UCSD-AML1 (cell line): ENCODE data around the gene PCDHGA10.
A peak's percentile ranks its signal among the peaks of the same experiment; 100 is the strongest.
"Not testable (repeated sequence)": the region's sequence is repeated elsewhere in the genome, so short reads cannot be mapped to it uniquely, and the experiment has no call there.

Source experiments
- DNase-seq: peaks from one replicate; lab custom pipeline; 2025; ENCODE audit not compliant: unreplicated experiment; lab: John Stamatoyannopoulos, UW

PCDHGA10 gene

DNA sequence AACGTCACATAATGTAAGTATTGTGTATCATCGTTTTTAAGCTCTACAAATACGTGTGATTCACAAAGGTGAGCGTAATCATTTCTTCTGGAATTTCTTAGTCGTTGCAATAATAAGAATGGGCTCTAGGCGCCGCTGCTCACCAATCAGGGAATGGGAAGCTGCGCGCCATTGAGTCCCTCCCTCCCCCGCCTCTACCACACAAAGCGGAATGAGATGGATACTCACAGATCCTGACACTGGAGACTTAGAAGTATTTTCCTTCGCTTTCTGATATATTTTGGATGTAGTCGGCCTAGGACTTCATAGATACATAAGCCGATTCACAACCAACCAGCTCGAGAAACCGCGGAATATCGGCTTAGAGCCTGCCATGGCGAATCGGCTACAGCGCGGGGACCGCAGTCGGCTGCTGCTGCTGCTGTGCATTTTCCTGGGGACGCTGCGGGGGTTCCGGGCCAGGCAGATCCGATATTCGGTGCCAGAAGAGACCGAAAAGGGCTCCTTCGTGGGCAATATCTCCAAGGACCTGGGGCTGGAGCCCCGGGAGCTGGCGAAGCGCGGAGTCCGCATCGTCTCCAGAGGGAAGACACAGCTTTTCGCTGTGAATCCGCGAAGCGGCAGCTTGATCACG is 8.2 kb downstream of the PCDHGA10 start, which contains the start of gene PCDHGA11:
Gene PCDHGA11, plus strand, starts transcription at position 197 of the 634 bp plus-strand sequence. Its CDS starts 177 bp downstream, at position 374.
- peak; percentile 44 for DNase-seq

DNA sequence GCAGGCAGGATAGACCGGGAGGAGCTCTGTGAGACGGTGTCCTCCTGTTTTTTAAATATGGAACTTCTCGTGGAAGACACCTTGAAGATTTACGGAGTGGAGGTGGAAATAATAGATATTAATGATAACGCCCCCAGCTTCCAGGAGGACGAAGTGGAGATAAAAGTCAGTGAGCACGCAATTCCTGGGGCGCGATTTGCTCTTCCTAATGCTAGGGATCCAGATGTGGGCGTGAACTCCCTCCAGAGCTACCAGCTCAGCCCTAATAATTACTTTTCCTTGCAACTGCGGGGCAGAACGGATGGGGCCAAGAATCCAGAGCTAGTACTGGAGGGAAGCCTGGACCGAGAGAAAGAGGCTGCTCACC is 8.7 kb downstream of the PCDHGA10 start:
- DNase-seq = no peak

DNA sequence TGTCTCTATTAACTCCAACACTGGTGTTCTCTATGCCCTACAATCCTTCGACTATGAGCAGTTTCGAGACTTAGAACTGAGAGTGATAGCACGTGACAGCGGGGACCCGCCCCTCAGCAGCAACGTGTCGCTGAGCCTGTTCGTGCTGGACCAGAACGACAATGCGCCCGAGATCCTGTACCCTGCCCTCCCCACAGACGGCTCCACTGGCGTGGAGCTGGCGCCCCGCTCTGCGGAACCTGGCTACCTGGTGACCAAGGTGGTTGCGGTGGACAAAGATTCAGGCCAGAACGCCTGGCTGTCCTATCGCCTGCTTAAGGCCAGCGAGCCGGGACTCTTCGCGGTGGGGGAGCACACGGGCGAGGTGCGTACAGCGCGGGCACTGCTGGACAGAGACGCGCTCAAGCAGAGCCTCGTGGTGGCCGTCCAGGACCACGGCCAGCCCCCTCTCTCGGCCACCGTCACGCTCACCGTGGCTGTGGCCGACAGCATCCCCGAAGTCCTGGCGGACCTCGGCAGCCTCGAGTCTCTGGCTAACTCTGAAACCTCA is 10.0 kb downstream of the PCDHGA10 start:
- no peak for DNase-seq

DNA sequence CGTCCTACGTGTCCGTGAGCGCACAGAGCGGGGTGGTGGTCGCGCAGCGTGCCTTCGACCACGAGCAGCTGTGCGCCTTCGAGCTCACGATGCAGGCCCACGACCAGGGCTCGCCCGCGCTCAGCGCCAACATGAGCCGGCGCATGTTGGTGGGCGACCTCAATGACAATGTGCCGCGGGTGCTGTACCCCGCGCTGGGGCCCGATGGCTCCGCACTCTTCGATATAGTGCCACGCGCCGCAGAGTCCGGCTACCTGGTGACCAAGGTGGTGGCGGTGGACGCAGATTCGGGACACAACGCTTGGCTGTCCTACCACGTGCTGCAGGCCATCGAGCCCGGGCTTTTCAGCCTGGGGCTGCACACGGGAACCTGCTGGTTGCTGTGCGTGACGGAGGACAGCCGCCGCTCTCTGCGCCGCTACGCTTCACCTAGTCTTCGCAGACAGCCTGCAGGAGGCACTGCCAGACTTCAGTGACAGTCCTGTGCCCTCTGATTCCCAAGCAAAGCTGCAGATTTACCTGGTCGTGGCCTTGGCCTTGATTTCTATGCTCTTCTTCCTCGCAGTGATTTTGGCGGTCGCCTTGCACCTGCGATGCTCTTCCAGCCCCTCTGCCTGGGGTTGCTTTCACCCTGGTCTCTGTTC is 15.1 kb downstream of the PCDHGA10 start:
- no peak for DNase-seq

DNA sequence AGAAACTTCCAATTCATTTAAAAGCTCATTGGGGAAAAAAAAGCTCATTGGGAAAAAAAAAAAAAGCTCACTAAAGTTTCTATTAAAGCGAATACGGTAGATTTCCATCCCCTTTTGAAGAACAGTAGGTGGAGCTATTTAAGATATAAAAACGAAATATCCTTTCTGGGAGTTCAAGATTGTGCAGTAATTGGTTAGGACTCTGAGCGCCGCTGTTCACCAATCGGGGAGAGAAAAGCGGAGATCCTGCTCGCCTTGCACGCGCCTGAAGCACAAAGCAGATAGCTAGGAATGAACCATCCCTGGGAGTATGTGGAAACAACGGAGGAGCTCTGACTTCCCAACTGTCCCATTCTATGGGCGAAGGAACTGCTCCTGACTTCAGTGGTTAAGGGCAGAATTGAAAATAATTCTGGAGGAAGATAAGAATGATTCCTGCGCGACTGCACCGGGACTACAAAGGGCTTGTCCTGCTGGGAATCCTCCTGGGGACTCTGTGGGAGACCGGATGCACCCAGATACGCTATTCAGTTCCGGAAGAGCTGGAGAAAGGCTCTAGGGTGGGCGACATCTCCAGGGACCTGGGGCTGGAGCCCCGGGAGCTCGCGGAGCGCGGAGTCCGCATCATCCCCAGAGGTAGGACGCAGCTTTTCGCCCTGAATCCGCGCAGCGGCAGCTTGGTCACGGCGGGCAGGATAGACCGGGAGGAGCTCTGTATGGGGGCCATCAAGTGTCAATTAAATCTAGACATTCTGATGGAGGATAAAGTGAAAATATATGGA is 17.7 kb downstream of the PCDHGA10 start, which contains the start of gene PCDHGA12:
Gene PCDHGA12, plus strand, starts transcription at position 176 of the 782 bp plus-strand sequence. Its CDS starts 253 bp downstream, at position 429.
- peak; percentile 64 for DNase-seq

DNA sequence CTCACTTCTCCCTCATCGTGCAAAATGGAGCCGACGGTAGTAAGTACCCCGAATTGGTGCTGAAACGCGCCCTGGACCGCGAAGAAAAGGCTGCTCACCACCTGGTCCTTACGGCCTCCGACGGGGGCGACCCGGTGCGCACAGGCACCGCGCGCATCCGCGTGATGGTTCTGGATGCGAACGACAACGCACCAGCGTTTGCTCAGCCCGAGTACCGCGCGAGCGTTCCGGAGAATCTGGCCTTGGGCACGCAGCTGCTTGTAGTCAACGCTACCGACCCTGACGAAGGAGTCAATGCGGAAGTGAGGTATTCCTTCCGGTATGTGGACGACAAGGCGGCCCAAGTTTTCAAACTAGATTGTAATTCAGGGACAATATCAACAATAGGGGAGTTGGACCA is 18.5 kb downstream of the PCDHGA10 start:
- DNase-seq = no peak

DNA sequence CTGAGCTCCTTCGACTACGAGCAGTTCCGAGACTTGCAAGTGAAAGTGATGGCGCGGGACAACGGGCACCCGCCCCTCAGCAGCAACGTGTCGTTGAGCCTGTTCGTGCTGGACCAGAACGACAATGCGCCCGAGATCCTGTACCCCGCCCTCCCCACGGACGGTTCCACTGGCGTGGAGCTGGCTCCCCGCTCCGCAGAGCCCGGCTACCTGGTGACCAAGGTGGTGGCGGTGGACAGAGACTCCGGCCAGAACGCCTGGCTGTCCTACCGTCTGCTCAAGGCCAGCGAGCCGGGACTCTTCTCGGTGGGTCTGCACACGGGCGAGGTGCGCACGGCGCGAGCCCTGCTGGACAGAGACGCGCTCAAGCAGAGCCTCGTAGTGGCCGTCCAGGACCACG is 19.5 kb downstream of the PCDHGA10 start:
- not testable (repeated sequence) for DNase-seq

DNA sequence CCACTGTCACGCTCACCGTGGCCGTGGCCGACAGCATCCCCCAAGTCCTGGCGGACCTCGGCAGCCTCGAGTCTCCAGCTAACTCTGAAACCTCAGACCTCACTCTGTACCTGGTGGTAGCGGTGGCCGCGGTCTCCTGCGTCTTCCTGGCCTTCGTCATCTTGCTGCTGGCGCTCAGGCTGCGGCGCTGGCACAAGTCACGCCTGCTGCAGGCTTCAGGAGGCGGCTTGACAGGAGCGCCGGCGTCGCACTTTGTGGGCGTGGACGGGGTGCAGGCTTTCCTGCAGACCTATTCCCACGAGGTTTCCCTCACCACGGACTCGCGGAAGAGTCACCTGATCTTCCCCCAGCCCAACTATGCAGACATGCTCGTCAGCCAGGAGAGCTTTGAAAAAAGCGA is 19.9 kb downstream of the PCDHGA10 start:
- DNase-seq = not testable (repeated sequence)

DNA sequence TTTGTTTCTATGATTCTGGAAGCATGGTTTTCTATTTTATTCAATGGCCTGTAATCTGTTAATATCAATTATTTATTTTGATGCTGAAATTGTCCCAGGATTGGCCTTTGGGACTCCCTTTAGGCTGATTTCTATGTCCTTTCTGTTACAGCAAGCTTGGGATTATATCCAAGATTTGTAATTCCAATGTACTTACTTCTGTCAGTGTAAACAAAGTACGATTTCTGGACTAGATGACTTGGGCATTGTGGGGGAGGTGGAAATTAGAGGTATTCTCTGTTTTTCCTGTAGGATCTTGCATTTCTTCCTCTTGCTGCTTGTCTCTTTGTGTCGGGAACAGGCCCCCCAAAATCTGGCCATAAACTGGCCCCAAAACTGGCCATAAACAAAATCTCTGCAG is 21.2 kb downstream of the PCDHGA10 start:
- DNase-seq = no peak

DNA sequence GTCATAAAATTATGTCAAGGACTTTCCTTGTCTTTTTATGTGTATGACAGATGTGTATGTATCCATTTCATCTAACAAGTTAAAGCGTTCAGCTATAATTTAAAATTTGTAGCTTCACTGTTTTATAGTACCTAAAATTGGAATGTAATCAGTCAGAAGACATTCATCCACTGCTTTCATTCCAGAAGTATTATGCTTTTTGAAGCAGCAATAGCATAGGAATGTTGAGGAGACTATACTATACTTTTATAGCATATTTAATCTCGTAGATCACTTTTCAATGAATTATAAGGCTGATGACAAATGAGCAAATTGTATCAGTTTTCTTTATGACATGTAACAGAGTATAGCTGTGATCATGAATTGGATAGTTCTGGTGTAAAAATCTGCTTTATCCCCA is 24.4 kb downstream of the PCDHGA10 start:
- DNase-seq = no peak

DNA sequence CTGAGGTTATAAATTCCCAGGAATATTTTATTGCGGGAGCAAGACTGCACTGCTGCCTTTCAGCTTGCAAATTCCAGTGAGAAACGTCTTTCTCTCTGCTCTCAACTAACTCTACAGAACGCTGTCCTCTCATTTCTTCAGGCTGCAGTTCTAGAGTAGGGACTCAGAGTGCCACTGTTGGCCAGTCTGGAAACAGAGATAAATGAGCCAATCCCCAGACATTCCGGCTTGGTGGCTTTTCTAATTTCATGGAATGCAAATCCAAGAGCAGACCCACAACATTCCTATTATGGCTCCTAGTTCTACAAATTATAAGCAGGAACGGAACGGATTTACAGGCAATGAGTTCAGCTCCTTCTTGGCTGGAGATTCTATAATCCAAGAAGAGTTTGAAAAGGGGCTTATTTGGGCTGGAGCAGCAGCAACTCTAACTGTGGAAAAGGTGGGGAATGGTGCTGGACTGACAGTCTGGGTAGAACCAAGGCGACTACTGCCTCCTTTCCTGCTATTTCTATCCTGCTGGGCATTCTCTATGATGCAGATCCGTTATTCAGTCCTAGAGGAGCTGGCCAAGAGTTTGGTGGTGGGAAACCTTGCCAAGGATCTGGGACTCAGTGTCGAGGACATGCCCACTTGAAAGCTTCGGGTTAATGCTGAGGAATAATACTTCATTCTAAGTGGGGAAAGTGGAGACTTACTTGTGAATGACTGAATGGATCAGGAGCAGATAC is 26.8 kb downstream of the PCDHGA10 start:
- DNase-seq = no peak

DNA sequence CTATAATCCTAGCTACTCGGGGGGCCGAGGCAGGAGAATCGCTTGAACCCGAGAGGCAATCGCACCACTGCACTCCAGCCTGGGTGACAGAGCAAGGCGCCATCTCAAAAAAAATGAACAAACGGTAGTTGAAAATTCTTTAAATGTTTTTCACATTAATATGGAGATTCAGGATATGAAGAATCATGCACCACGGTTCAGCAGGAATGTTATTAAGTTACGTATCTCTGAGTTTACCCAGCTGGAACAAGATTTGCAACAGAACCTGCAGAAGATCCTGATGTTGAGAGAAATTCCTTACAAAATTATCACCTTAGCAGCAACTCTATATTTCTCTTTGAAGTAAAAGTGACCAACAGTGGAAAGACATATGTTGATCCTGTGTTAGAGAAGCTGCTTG is 27.6 kb downstream of the PCDHGA10 start:
- DNase-seq = no peak

DNA sequence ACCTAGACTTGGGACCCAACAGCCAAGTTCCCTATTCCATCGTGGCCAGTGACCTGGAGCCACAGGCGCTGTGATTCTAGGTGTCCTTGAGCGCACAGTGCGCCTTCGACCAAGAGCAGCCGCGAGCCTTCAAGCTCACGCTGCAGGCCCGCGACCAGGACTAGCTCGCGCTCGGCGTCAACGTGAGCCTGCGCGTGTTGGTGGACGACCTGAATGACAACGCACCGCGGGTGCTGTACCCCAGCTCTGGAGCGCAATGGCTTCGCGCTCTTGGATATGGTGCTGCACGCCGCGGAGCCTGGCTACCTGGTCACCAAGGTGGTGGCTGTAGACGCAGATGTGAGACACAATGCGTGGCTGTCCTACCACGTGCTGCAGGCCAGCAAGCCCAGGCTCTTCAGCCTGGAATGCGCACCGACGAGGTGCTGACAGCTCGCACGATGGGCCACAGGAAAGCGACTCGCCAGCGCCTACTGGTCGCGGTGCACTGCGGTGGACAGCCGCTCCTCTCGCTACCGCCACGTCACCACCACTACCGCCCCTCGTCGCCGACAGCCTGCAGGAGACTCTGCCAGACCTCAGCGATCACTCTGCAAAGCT is 28.9 kb downstream of the PCDHGA10 start:
- DNase-seq = no peak

DNA sequence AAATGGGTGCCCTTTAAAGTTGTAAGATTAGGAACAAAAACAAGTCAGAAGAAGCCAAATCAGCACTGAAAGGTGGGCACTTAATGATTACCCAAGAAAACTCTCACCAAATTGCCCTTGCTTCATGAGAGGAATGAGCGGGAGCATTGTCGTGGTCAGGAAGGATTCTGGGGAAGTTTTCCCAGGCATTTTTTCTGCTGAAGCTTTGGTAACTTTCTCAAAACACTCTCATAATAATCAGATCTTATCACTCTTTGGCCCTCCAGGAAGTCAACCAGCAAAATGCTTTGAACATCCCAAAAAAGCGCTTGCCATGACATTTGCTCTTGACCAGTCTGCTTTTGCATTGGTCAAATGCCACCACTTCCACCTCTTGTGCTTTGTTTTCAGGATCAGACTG is 52.6 kb downstream of the PCDHGA10 start:
- DNase-seq = no peak
